CD14-positive monocyte (primary cell): ENCODE measurements around the gene LSM10. TPM values are rescaled to one million over a fixed set of nuclear protein-coding genes. Genes with fewer than 3 reads are reported as not detected.

ENCODE experiments used
- DNase-seq, 3 donors: peaks; one replicate each; pipeline ENCODE4 v3.0.0-alpha.2; 2011 to 2022
- H2AFZ ChIP-seq: 2 replicates; pipeline ENCODE4 v1.6.0; 2012; ENCODE audit warnings: mild to moderate bottlenecking, low read depth, low read length, inconsistent platforms; ENCODE audit not compliant: insufficient read depth, poor library complexity, severe bottlenecking
- H3K27ac ChIP-seq, 2 donors: 1 replicate in 1 of 2; 2 replicates in 1 of 2; pipeline ENCODE4 v1.5.1; 2012 to 2013; ENCODE audit warnings: low read length in 2 of 2, control low read depth in 1 of 2, inconsistent platforms in 1 of 2, low read depth in 1 of 2, mild to moderate bottlenecking in 1 of 2
- H3K27me3 ChIP-seq, 2 donors: one replicate each; pipeline versions ENCODE4 v1.6.0 to v1.6.1; 2011 to 2013; ENCODE audit warnings: low read length in 2 of 2; ENCODE audit not compliant: control insufficient read depth in 2 of 2, insufficient read depth in 2 of 2
- H3K36me3 ChIP-seq, 2 donors: replicated peaks in 1 of 2; 1 replicate in 1 of 2; 2 replicates in 1 of 2; pipeline versions ENCODE4 v1.5.1 to v1.6.1; 2012 to 2013; ENCODE audit warnings: low read length in 2 of 2, control low read depth in 1 of 2, inconsistent platforms in 1 of 2, mild to moderate bottlenecking in 1 of 2; ENCODE audit not compliant: insufficient read depth in 2 of 2, control insufficient read depth in 1 of 2
- H3K4me1 ChIP-seq, 2 donors: 1 replicate in 1 of 2; 2 replicates in 1 of 2; pipeline versions ENCODE4 v1.5.1 to v1.6.1; 2012 to 2013; ENCODE audit warnings: low read length in 2 of 2, control low read depth in 1 of 2, inconsistent platforms in 1 of 2, mild to moderate bottlenecking in 1 of 2, moderate library complexity in 1 of 2; ENCODE audit not compliant: insufficient read depth in 2 of 2, control insufficient read depth in 1 of 2
- H3K4me2 ChIP-seq: replicated peaks from 2 replicates; pipeline ENCODE3; 2012; ENCODE audit warnings: low read length, moderate library complexity, mild to moderate bottlenecking; ENCODE audit not compliant: poor library complexity, severe bottlenecking; ENCODE audit errors: extremely low read depth
- H3K4me3 ChIP-seq, 3 experiments: fragments of 200-600 bp in 1 of 3; sonication (generic) in 1 of 3; replicated peaks in 1 of 3; 1 replicate in 2 of 3; 2 replicates in 1 of 3; pipeline ENCODE4 v1.5.1; 2011 to 2013; ENCODE audit warnings: low read length in 3 of 3, mild to moderate bottlenecking in 3 of 3, control low read depth in 2 of 3, low read depth in 2 of 3, inconsistent platforms in 1 of 3, moderate library complexity in 1 of 3
- H3K79me2 ChIP-seq: 2 replicates; pipeline ENCODE4 v1.6.0; 2012; ENCODE audit warnings: mild to moderate bottlenecking, control low read depth, inconsistent platforms, low read length, moderate library complexity; ENCODE audit not compliant: insufficient read depth
- H3K9ac ChIP-seq: 2 replicates; pipeline ENCODE4 v1.6.0; 2017; ENCODE audit warnings: low read length, mild to moderate bottlenecking; ENCODE audit not compliant: insufficient read depth, poor library complexity, severe bottlenecking
- H3K9me3 ChIP-seq, 2 donors: replicated peaks in 1 of 2; 1 replicate in 1 of 2; 2 replicates in 1 of 2; pipeline versions ENCODE4 v1.5.1 to v1.6.1; 2012 to 2013; ENCODE audit warnings: low read length in 2 of 2, control low read depth in 1 of 2; ENCODE audit not compliant: control insufficient read depth in 1 of 2, insufficient read depth in 1 of 2
- H4K20me1 ChIP-seq: 2 replicates; pipeline ENCODE4 v1.6.0; 2012; ENCODE audit warnings: mild to moderate bottlenecking, low read length, control low read depth, moderate library complexity; ENCODE audit not compliant: insufficient read depth
- H3K27ac Mint-ChIP-seq, 7 donors: one replicate each; pipeline ENCODE4 v1.8.0; 2020; ENCODE audit warnings: mild to moderate bottlenecking in 7 of 7, mixed read lengths in 7 of 7, moderate library complexity in 6 of 7, inconsistent platforms in 2 of 7
- H3K27me3 Mint-ChIP-seq, 3 donors: one replicate each; pipeline ENCODE4 v1.8.0; 2021 to 2022; ENCODE audit warnings: low read depth in 3 of 3, mild to moderate bottlenecking in 3 of 3, mixed read lengths in 3 of 3, moderate library complexity in 3 of 3, inconsistent platforms in 1 of 3
- H3K36me3 Mint-ChIP-seq, 2 donors: one replicate each; pipeline ENCODE4 v1.8.0; 2020; ENCODE audit warnings: mixed read lengths in 2 of 2, inconsistent platforms in 1 of 2, mild to moderate bottlenecking in 1 of 2
- H3K4me1 Mint-ChIP-seq: one replicate; pipeline ENCODE4 v1.8.0; 2020; ENCODE audit warnings: mild to moderate bottlenecking, mixed read lengths
- H3K4me3 Mint-ChIP-seq, 2 donors: one replicate each; pipeline ENCODE4 v1.8.0; 2020; ENCODE audit warnings: mild to moderate bottlenecking in 2 of 2, mixed read lengths in 2 of 2, moderate library complexity in 1 of 2
- H3K9me3 Mint-ChIP-seq, 7 donors: one replicate each; pipeline ENCODE4 v1.8.0; 2020 to 2022; ENCODE audit warnings: mixed read lengths in 7 of 7, mild to moderate bottlenecking in 6 of 7, moderate library complexity in 6 of 7, inconsistent platforms in 2 of 7
- CTCF ChIP-seq: fragments of 200-600 bp; IDR thresholded peaks from one replicate; pipeline ENCODE4 v1.8.0; 2022; ENCODE audit warnings: antibody characterized with exemption, mild to moderate bottlenecking
- whole genome bisulfite sequencing: methylation state at CpG from one replicate; pipeline ENCODE4 v1.1.5; 2013; ENCODE audit warnings: missing lambda C conversion rate; ENCODE audit not compliant: insufficient coverage; 5-methylcytosine and 5-hydroxymethylcytosine counted together
- intact Hi-C, 2 donors: fragments of 100-400 bp; cut with micrococcal nuclease; formaldehyde crosslinking; loops; one replicate each; pipeline versions ENCODE4 v1.15.0 to v1.15.1; 2023
- polyA plus RNA-seq, 3 donors: library from polyadenylated mRNA; depleted of rRNA in 1 of 3; unstranded in 2 of 3; stranded (reverse) in 1 of 3; fragments of 300-500 nt in 2 of 3; fragments of >200 nt in 1 of 3; fragmentation: Illumina TruSeq in 2 of 3; gene quantifications; 1 replicate in 2 of 3; 2 replicates in 1 of 3; pipeline ENCODE4 v1.2.3, GENCODE V29; 2012 to 2021

The LSM10 gene
- polyA plus RNA-seq, 3 donors = 91.4 to 234 (median 224) TPM

- Histone ChIP-seq H3K9me3 (no peaks in the 10 kb centered on the region), H3K27me3 (no peaks in the 10 kb centered on the region), H2AFZ (peak overlapping the region; percentile 72), H3K27ac (peak overlapping the region in 1 of 2 donors; percentile 94), H3K36me3 (peaks cover 9 to 16% of the 10 kb centered on the region in 2 donors), H3K79me2 (peaks cover 50% of the 10 kb centered on the region), H3K4me3 (peak overlapping the region in 1 of 3 experiments; percentile 87), H4K20me1 (peaks cover 8% of the 10 kb centered on the region), H3K4me1 (peaks cover 33 to 45% of the 10 kb centered on the region in 2 donors), H3K4me2 (peak overlapping the region; percentile 97), H3K9ac (peak overlapping the region; percentile 89)
- Mint-ChIP-seq H3K36me3 (peaks cover 13 to 28% of the 10 kb centered on the region in 2 donors), H3K4me1 (peaks cover 39% of the 10 kb centered on the region), H3K4me3 (no peak overlapping the region), H3K27me3 (peaks cover 0 to 8% (median 0%) of the 10 kb centered on the region in 3 donors), H3K27ac (peak overlapping the region; percentile 96 to 99 (median 98)), H3K9me3 (peaks cover 0 to 8% (median 2%) of the 10 kb centered on the region in 7 donors)
- intact Hi-C loops = no loop called here
- no peak for DNase-seq
- no peak for TF ChIP-seq CTCF
- WGBS = 94% methylated on average over 3 of the region's 7 CpGs
Measured at GRCh38 chr1:36398370-36398977, 766 bp upstream of the LSM10 start.

- Histone ChIP-seq H3K4me2 (peak overlapping the region; percentile 97), H3K9ac (peak overlapping the region; percentile 89), H4K20me1 (peaks cover 12% of the 10 kb centered on the region), H3K9me3 (no peaks in the 10 kb centered on the region), H2AFZ (peak overlapping the region; percentile 72), H3K27me3 (no peaks in the 10 kb centered on the region), H3K4me3 (peak overlapping the region; percentile 84 to 87 (median 85)), H3K27ac (peak overlapping the region; percentile 81 to 94), H3K36me3 (peaks cover 22 to 30% of the 10 kb centered on the region in 2 donors), H3K4me1 (peaks cover 33 to 42% of the 10 kb centered on the region in 2 donors), H3K79me2 (peaks cover 55% of the 10 kb centered on the region)
- WGBS = 12% methylated on average over 2 of the region's 5 CpGs
- H3K4me1 Mint-ChIP-seq = peaks cover 36% of the 10 kb centered on the region
- peak overlapping the region; percentile 96 to 98 for H3K4me3 Mint-ChIP-seq
- peaks cover 25 to 43% of the 10 kb centered on the region in 2 donors for H3K36me3 Mint-ChIP-seq
- H3K27me3 Mint-ChIP-seq = peaks cover 0 to 6% (median 0%) of the 10 kb centered on the region in 3 donors
- intact Hi-C loops = loop anchor here in 1 of 2 donors (1.0 kb wide), 1 partner anchor 11 kb away; no protein-coding TSS in a partner anchor
- peak overlapping the region; percentile 96 to 99 (median 98) for H3K27ac Mint-ChIP-seq
- TF ChIP-seq CTCF = no peak
- no peak for DNase-seq
- peaks cover 0 to 8% (median 2%) of the 10 kb centered on the region in 7 donors for H3K9me3 Mint-ChIP-seq
Measured at GRCh38 chr1:36397083-36397377, 678 bp downstream of the LSM10 start.
